ENCODE data around the gene CALML4.

DNA sequence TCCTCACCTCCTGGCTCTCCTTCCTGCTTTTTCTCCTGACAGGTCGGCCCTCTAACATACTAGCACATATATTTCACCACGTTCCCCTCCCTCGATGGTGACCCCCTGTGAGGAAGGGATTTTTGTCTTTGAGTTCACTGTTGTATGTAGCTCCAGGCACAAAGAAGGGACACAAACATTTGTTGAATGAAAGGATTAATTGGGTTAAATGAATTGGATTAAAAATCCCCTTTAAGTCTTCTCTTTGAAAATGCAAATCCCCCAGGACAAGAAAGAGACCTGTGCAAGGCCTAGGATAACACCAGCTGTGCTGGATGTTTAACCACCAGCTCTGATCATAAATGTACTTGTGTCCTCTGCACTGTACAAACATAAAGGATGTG is 3.3 kb downstream of the CALML4 start:
- no peak for TF ChIP-seq FOXK2 (IDR thresholded peaks at IDR 0.05)
- no peak for TF ChIP-seq HDGF (IDR thresholded peaks at IDR 0.05; ENCODE audit: borderline replicate concordance)
- TF ChIP-seq SUZ12 (IDR thresholded peaks at IDR 0.05): no peak
- no peak for TF ChIP-seq NFRKB (IDR thresholded peaks at IDR 0.05)
- no peak for TF ChIP-seq BHLHE40 (IDR thresholded peaks at IDR 0.05; ENCODE audit: borderline replicate concordance)
- TF ChIP-seq, protein P1, sequence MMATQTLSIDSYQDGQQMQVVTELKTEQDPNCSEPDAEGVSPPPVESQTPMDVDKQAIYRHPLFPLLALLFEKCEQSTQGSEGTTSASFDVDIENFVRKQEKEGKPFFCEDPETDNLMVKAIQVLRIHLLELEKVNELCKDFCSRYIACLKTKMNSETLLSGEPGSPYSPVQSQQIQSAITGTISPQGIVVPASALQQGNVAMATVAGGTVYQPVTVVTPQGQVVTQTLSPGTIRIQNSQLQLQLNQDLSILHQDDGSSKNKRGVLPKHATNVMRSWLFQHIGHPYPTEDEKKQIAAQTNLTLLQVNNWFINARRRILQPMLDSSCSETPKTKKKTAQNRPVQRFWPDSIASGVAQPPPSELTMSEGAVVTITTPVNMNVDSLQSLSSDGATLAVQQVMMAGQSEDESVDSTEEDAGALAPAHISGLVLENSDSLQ (IDR thresholded peaks at IDR 0.05): no peak
- TF ChIP-seq L3MBTL2 (conservative IDR thresholded peaks at IDR 0.05): no peak
- no peak for TF ChIP-seq ZNF384 (IDR thresholded peaks at IDR 0.05)
- no peak for TF ChIP-seq ELF4 (IDR thresholded peaks at IDR 0.05)
- TF ChIP-seq FOXM1 (IDR thresholded peaks at IDR 0.05; ENCODE audit: borderline replicate concordance): no peak
- no peak for TF ChIP-seq ARNT (IDR thresholded peaks at IDR 0.05)
- TF ChIP-seq SP1 (IDR thresholded peaks at IDR 0.05): no peak
- no peak for TF ChIP-seq LEF1 (IDR thresholded peaks at IDR 0.05; ENCODE audit: borderline replicate concordance)
- no peak for TF ChIP-seq FOXA1 (IDR thresholded peaks at IDR 0.05)

All from HEK293T (cell line).